ENCODE measurements around the gene DAB1. TPM values are rescaled to one million over a fixed set of nuclear protein-coding genes. Genes with fewer than 3 reads are reported as not detected.

Gene DAB1
- polyA plus RNA-seq, 1 donor from 2014 or later, result 11.4 TPM

DNA sequence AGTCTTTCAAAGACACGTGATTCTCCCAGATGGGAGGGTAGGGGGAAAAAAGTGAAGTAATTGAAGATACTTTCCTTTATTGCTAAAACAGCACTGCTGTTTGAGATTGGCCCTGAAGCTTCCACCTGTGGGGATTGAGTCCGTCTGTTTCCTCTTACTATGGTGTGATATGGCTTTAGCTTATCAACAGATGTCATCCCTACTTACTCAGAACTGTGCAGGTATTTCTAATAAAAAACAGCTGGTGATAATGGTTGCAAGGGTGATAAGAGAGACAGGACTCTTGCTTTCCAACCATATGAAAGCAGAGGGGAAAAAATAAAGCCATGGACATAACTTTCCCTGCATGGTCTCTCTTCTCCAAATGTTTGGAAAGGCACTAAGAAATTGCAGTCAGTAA lies 416.4 kb downstream of the DAB1 start:
- H3K9ac ChIP-seq (ENCODE audit: low read length), result no peak overlapping the region
- no peaks in the 10 kb centered on the region for H3K9me3 ChIP-seq (ENCODE audit: low read length)
- H3K27me3 ChIP-seq (ENCODE audit: insufficient read depth, low read depth, low read length), result no peaks in the 10 kb centered on the region
- H3K4me3 ChIP-seq (ENCODE audit: low read length), result no peak overlapping the region
- peaks cover 4% of the 10 kb centered on the region for H3K36me3 ChIP-seq (ENCODE audit: insufficient read depth, low read length)
- no peaks in the 10 kb centered on the region for H3K9me2 ChIP-seq (ENCODE audit: insufficient read depth, low read length)
- no peaks in the 10 kb centered on the region for H3K79me2 ChIP-seq (replicated peaks; ENCODE audit: insufficient read depth, low read length)
- no peak for TF ChIP-seq RAD21 (conservative IDR thresholded peaks at IDR 0.05)
- no peak for TF ChIP-seq SMC3 (conservative IDR thresholded peaks at IDR 0.05; ENCODE audit: poor library complexity)
- TF ChIP-seq EZH2 (IDR thresholded peaks at IDR 0.05; ENCODE audit: borderline replicate concordance, insufficient read depth, low read length, poor library complexity, severe bottlenecking), result no peak
- TF ChIP-seq, protein P1, sequence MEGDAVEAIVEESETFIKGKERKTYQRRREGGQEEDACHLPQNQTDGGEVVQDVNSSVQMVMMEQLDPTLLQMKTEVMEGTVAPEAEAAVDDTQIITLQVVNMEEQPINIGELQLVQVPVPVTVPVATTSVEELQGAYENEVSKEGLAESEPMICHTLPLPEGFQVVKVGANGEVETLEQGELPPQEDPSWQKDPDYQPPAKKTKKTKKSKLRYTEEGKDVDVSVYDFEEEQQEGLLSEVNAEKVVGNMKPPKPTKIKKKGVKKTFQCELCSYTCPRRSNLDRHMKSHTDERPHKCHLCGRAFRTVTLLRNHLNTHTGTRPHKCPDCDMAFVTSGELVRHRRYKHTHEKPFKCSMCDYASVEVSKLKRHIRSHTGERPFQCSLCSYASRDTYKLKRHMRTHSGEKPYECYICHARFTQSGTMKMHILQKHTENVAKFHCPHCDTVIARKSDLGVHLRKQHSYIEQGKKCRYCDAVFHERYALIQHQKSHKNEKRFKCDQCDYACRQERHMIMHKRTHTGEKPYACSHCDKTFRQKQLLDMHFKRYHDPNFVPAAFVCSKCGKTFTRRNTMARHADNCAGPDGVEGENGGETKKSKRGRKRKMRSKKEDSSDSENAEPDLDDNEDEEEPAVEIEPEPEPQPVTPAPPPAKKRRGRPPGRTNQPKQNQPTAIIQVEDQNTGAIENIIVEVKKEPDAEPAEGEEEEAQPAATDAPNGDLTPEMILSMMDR (IDR thresholded peaks at IDR 0.05; ENCODE audit: poor library complexity, severe bottlenecking), result no peak
- no peak for TF ChIP-seq EP300 (conservative IDR thresholded peaks at IDR 0.05; ENCODE audit: poor library complexity, severe bottlenecking)
- H2AFZ ChIP-seq (ENCODE audit: low read depth, low read length), result no peak overlapping the region
- no peaks in the 10 kb centered on the region for H3F3A ChIP-seq (ENCODE audit: insufficient read depth, low read length, poor library complexity, severe bottlenecking)
- H4K20me1 ChIP-seq (ENCODE audit: insufficient read depth), result no peaks in the 10 kb centered on the region
- H3K27ac ChIP-seq (ENCODE audit: low read length), result no peak overlapping the region
- no peak overlapping the region for H3K4me2 ChIP-seq (ENCODE audit: low read length)

DNA sequence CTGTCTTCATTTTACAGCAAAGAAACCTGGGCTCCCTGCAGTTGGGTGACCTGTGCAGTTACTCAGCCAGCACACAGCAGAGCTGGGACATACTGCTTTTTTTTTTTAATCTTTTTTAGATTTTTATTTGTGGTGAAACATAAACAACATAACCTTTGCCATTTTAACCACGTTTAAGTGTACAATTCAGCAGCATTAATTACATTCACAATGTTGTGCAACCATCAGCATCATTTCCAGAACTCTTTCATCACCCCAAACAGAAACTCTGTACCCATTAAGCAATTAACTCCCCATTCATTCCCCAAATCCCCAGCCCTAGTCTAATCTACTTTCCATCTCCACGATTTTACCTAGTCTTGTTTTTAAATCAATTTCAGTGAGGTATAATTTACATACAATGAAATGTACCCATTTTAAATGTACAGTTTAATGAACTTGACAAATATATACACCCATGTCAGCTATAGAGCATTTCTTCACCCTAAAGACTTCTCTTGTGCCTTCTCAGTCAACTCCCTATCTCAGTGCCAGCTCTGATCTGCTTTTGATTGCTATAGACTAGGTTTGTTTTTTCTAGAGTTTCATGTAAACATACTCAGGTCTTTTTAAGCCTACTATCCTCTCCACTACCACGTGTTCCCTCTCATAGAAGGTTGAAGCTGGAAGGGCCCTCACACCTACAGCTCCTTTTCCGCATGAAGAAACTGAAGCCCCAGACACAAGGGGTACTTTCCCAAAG lies 420.3 kb downstream of the DAB1 start:
- Histone ChIP-seq H3K9ac (ENCODE audit: low read length) (no peak overlapping the region), H3F3A (ENCODE audit: insufficient read depth, low read length, poor library complexity, severe bottlenecking) (no peaks in the 10 kb centered on the region), H3K79me2 (replicated peaks; ENCODE audit: insufficient read depth, low read length) (no peaks in the 10 kb centered on the region), H3K27ac (ENCODE audit: low read length) (no peak overlapping the region), H3K9me2 (ENCODE audit: insufficient read depth, low read length) (no peaks in the 10 kb centered on the region), H3K4me3 (ENCODE audit: low read length) (no peak overlapping the region), H3K36me3 (ENCODE audit: insufficient read depth, low read length) (peaks cover 4% of the 10 kb centered on the region), H3K4me2 (ENCODE audit: low read length) (no peak overlapping the region), H3K9me3 (ENCODE audit: low read length) (no peaks in the 10 kb centered on the region), H4K20me1 (ENCODE audit: insufficient read depth) (no peaks in the 10 kb centered on the region), H2AFZ (ENCODE audit: low read depth, low read length) (no peak overlapping the region), H3K27me3 (ENCODE audit: insufficient read depth, low read depth, low read length) (no peaks in the 10 kb centered on the region)
- TF ChIP-seq MXI1 (conservative IDR thresholded peaks at IDR 0.05; ENCODE audit: poor library complexity, severe bottlenecking) (no peak), RAD21 (conservative IDR thresholded peaks at IDR 0.05) (no peak), EP300 (conservative IDR thresholded peaks at IDR 0.05; ENCODE audit: poor library complexity, severe bottlenecking) (no peak), EZH2 (IDR thresholded peaks at IDR 0.05; ENCODE audit: borderline replicate concordance, insufficient read depth, low read length, poor library complexity, severe bottlenecking) (no peak), TAF1 (IDR thresholded peaks at IDR 0.05; ENCODE audit: low read depth) (no peak), SMC3 (conservative IDR thresholded peaks at IDR 0.05; ENCODE audit: poor library complexity) (no peak), POLR2AphosphoS5 (IDR thresholded peaks at IDR 0.05) (no peak)
- TF ChIP-seq, protein P1 (IDR thresholded peaks at IDR 0.05; ENCODE audit: poor library complexity, severe bottlenecking), result no peak
- TF ChIP-seq, protein P2, sequence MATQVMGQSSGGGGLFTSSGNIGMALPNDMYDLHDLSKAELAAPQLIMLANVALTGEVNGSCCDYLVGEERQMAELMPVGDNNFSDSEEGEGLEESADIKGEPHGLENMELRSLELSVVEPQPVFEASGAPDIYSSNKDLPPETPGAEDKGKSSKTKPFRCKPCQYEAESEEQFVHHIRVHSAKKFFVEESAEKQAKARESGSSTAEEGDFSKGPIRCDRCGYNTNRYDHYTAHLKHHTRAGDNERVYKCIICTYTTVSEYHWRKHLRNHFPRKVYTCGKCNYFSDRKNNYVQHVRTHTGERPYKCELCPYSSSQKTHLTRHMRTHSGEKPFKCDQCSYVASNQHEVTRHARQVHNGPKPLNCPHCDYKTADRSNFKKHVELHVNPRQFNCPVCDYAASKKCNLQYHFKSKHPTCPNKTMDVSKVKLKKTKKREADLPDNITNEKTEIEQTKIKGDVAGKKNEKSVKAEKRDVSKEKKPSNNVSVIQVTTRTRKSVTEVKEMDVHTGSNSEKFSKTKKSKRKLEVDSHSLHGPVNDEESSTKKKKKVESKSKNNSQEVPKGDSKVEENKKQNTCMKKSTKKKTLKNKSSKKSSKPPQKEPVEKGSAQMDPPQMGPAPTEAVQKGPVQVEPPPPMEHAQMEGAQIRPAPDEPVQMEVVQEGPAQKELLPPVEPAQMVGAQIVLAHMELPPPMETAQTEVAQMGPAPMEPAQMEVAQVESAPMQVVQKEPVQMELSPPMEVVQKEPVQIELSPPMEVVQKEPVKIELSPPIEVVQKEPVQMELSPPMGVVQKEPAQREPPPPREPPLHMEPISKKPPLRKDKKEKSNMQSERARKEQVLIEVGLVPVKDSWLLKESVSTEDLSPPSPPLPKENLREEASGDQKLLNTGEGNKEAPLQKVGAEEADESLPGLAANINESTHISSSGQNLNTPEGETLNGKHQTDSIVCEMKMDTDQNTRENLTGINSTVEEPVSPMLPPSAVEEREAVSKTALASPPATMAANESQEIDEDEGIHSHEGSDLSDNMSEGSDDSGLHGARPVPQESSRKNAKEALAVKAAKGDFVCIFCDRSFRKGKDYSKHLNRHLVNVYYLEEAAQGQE (IDR thresholded peaks at IDR 0.05; ENCODE audit: borderline replicate concordance), result no peak

Measured in neural cell (in vitro differentiated cells).